ENCODE measurements around the gene MGST1. TPM values are rescaled to one million over a fixed set of nuclear protein-coding genes. Genes with fewer than 3 reads are reported as not detected.

MGST1 gene, protein sequence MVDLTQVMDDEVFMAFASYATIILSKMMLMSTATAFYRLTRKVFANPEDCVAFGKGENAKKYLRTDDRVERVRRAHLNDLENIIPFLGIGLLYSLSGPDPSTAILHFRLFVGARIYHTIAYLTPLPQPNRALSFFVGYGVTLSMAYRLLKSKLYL
- total RNA-seq, result 1 to 10 TPM in 1 of 2 donors, not detected in 1; 1.0 TPM
- total RNA-seq, result 0 reads per million in 2 donors

DNA sequence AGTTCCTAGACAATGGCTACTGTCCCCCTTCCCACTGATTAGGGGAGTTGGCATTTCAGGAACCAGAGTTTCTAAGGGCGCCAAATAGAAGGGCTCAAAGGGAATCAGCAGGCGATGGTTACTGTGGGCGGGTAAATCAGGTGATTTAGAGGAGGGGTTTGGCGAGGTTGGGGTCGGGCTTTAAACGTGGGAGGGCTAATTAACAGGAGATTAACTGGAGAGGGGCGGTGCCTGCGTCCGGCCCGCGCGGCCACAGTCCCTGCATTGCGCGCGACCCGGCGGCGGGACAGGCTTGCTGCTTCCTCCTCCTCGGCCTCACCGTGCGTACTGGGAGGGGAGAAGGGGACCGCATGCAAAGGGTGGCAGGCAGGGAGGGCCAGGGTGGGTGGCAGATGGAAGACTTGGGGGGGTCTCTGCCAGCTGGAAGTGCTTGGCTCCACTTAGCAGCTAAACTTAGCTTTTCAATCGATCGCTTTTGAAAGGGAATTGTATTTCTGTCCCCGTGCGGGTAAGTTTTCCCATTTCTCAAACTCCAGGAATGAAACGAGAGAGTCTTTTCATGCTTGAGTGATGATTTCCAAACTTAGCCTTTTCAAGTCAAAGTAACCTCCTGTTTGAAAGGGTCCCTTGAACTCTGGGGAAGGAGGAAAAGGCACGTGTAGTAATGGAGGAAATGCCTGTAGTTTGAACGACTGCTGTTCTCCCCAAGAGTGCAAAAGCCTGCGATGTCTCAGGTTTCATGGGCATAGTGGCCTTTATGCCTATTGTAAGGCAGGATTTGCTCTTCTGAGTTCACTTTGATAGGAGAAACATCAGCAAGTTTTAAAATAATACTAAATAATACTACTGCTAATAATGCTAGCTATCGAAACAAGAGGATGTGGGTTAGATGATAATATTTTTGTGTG, at the start of gene MGST1:
TSS of gene MGST1 (plus strand) at position 255 of the 908 bp plus-strand sequence. CDS start 6,608 bp downstream, outside the sequence.
- ATAC-seq (no peak), DNase-seq (no peak)

DNA sequence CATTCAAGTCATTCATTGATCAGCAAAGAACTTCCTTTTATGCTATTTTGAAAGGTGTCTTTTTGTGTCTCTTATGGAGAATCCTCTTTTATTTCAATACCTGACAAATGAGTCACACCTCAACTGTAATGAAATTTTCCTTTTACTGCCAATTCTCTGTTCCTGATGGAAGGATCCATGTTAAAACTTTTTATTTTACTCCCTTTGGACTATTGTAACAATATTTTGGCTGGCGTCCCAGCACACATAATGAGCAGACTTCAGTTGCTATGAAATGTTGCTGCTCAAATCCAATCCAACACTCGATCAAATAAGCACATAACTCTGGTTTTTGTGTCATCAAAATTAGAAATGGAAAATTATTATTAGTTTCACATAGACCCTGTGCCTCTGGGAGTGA, 48.0 kb upstream of the MGST1 start:
- Mint-ChIP-seq H3K4me3 (no peak overlapping the region), H3K4me1 (no peaks in the 10 kb centered on the region), H3K27ac (no peak overlapping the region), H3K27me3 (no peaks in the 10 kb centered on the region), H3K36me3 (ENCODE audit: low read depth) (no peaks in the 10 kb centered on the region)
- no peak for ATAC-seq
- no peak for DNase-seq
- H3K9me3 ChIP-seq (ENCODE audit: control insufficient read depth, low read length, poor library complexity, severe bottlenecking), result no peaks in the 10 kb centered on the region

More for the DNA sequence above, at the start of gene MGST1:
- H3K9me3 ChIP-seq (ENCODE audit: control insufficient read depth, low read length, poor library complexity, severe bottlenecking), result no peaks in the 10 kb centered on the region
- H3K27ac Mint-ChIP-seq, result no peak within 1 kb of the TSS
- peaks cover 12% of the 10 kb centered on the region for H3K27me3 Mint-ChIP-seq
- no peaks in the 10 kb centered on the region for H3K4me1 Mint-ChIP-seq
- no peaks in the 10 kb centered on the region for H3K36me3 Mint-ChIP-seq (ENCODE audit: low read depth)
- H3K4me3 Mint-ChIP-seq, result no peak within 1 kb of the TSS

- Mint-ChIP-seq H3K4me3 (no peak overlapping the region), H3K4me1 (no peaks in the 10 kb centered on the region), H3K36me3 (ENCODE audit: low read depth) (no peaks in the 10 kb centered on the region), H3K27me3 (no peaks in the 10 kb centered on the region), H3K27ac (no peak overlapping the region)
- no peaks in the 10 kb centered on the region for H3K9me3 ChIP-seq (ENCODE audit: control insufficient read depth, low read length, poor library complexity, severe bottlenecking)
- DNase-seq, result no peak
- no peak for ATAC-seq
Observed at GRCh38 chr12:16300122-16300521, 47.3 kb upstream of the MGST1 start.

GRCh38 chr12:16300736-16301135, 46.7 kb upstream of the MGST1 start:
- Mint-ChIP-seq H3K27me3 (no peaks in the 10 kb centered on the region), H3K4me3 (no peak overlapping the region), H3K4me1 (no peaks in the 10 kb centered on the region), H3K27ac (no peak overlapping the region), H3K36me3 (ENCODE audit: low read depth) (no peaks in the 10 kb centered on the region)
- no peaks in the 10 kb centered on the region for H3K9me3 ChIP-seq (ENCODE audit: control insufficient read depth, low read length, poor library complexity, severe bottlenecking)
- ATAC-seq (no peak), DNase-seq (no peak)

GRCh38 chr12:16303939-16304338, 43.5 kb upstream of the MGST1 start:
- Mint-ChIP-seq H3K36me3 (ENCODE audit: low read depth) (no peaks in the 10 kb centered on the region), H3K27me3 (no peaks in the 10 kb centered on the region), H3K4me1 (no peaks in the 10 kb centered on the region), H3K27ac (no peak overlapping the region), H3K4me3 (no peak overlapping the region)
- no peak for DNase-seq
- ATAC-seq, result no peak
- no peaks in the 10 kb centered on the region for H3K9me3 ChIP-seq (ENCODE audit: control insufficient read depth, low read length, poor library complexity, severe bottlenecking)

DNA sequence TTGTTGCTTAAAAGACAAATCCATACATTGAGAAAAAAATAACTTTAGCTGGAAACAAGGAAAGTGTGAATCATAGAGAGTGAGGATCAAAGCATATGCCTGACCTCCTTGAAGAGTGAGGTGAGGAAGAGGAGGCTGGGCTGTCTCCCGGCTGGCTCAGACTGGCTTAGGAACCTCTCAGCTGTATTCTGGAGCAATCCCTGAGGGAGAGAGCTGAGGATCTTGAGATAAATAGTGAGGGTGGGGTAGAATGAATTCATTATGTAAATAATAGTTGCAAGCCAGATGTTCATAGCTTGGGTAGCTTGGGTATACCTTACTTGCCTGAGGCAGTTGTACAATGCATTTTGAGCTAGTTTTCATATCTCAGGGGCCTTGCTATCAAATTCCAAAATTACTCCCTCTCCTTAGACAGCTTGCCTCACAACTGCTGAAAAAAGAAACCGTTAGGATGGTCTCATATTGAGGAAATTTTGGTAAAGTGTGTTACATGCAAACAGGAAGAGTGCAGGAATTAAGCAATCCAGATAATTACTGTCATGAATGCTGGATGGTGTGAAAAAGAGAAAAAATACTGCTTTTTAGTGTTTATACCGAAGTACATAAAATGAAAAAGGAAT, 39.5 kb upstream of the MGST1 start:
- Mint-ChIP-seq H3K4me1 (no peaks in the 10 kb centered on the region), H3K27me3 (no peaks in the 10 kb centered on the region), H3K27ac (no peak overlapping the region), H3K4me3 (no peak overlapping the region), H3K36me3 (ENCODE audit: low read depth) (no peaks in the 10 kb centered on the region)
- no peak for ATAC-seq
- no peaks in the 10 kb centered on the region for H3K9me3 ChIP-seq (ENCODE audit: control insufficient read depth, low read length, poor library complexity, severe bottlenecking)
- no peak for DNase-seq

GRCh38 chr12:16310934-16311333, 36.5 kb upstream of the MGST1 start:
- DNase-seq (no peak), ATAC-seq (no peak)
- no peaks in the 10 kb centered on the region for H3K27me3 Mint-ChIP-seq
- H3K36me3 Mint-ChIP-seq (ENCODE audit: low read depth), result no peaks in the 10 kb centered on the region
- H3K9me3 ChIP-seq (ENCODE audit: control insufficient read depth, low read length, poor library complexity, severe bottlenecking), result no peaks in the 10 kb centered on the region
- no peak overlapping the region for H3K4me3 Mint-ChIP-seq
- H3K4me1 Mint-ChIP-seq, result no peaks in the 10 kb centered on the region
- no peak overlapping the region for H3K27ac Mint-ChIP-seq

DNA sequence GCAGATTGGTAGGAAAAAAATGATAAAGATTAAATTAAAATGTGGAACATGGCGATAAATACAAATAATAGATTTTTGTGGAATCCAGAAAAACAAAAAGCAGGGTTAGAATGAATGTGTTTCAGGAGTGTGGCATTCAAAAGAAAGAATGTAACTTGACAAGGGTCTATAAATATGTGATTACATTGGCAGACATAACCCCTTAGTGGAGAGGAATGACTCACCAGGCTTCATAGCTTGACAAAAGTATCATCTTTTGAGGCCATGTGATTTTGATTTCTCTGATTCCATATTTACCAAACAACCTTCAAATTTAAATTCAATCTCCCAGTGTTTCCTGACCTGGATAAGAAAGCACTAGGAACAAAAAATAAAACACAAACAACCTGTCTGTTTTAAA, 24.4 kb upstream of the MGST1 start:
- Mint-ChIP-seq H3K4me1 (no peaks in the 10 kb centered on the region), H3K27me3 (no peaks in the 10 kb centered on the region), H3K36me3 (ENCODE audit: low read depth) (no peaks in the 10 kb centered on the region), H3K27ac (no peak overlapping the region), H3K4me3 (no peak overlapping the region)
- DNase-seq, result no peak
- no peak for ATAC-seq
- H3K9me3 ChIP-seq (ENCODE audit: control insufficient read depth, low read length, poor library complexity, severe bottlenecking), result peaks cover 4% of the 10 kb centered on the region

DNA sequence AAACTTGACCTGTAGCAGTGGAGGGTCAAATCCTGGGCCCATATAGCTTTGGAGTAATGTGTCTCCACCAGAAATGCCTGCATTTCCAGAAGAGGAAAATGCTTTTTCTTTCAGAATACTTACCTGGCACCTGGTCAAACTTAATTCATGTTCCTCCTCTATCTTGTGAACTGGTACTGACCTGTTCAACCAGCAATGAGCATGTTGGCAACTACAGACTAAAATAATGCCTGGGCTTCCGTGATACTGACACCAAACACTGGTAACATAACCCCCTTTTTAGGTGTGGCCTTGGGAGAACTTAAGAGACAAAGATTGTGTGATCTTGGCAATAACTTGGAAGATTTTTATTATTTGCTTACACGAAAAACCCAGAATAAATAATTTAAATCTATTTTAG, 23.8 kb upstream of the MGST1 start:
- H3K36me3 Mint-ChIP-seq (ENCODE audit: low read depth), result no peaks in the 10 kb centered on the region
- H3K4me3 Mint-ChIP-seq, result no peak overlapping the region
- no peaks in the 10 kb centered on the region for H3K4me1 Mint-ChIP-seq
- peaks cover 4% of the 10 kb centered on the region for H3K9me3 ChIP-seq (ENCODE audit: control insufficient read depth, low read length, poor library complexity, severe bottlenecking)
- DNase-seq (no peak), ATAC-seq (no peak)
- H3K27ac Mint-ChIP-seq, result no peak overlapping the region
- no peaks in the 10 kb centered on the region for H3K27me3 Mint-ChIP-seq

DNA sequence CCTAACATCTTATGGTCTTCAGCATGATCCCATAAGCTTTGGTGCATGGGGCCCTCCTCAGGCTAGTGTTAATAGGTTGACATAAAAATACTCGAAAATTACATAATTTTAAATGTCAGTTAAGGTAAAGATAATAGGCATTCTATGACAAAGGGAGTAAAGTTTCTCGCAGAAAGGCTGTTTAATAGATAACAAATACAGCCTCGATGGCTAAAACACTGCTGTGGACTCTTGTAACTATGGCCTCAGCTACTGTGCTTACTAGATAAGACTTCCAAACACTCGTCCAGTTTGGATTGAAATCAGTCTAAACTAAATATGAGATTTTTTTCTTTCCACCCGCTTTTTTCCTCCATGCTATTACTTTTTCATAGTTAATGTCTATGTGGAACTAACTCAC, 23.2 kb upstream of the MGST1 start:
- no peak for DNase-seq
- no peaks in the 10 kb centered on the region for H3K27me3 Mint-ChIP-seq
- ATAC-seq, result no peak
- H3K36me3 Mint-ChIP-seq (ENCODE audit: low read depth), result no peaks in the 10 kb centered on the region
- no peak overlapping the region for H3K4me3 Mint-ChIP-seq
- no peak overlapping the region for H3K27ac Mint-ChIP-seq
- H3K9me3 ChIP-seq (ENCODE audit: control insufficient read depth, low read length, poor library complexity, severe bottlenecking), result peaks cover 4% of the 10 kb centered on the region
- H3K4me1 Mint-ChIP-seq, result no peaks in the 10 kb centered on the region

- peaks cover 4% of the 10 kb centered on the region for H3K9me3 ChIP-seq (ENCODE audit: control insufficient read depth, low read length, poor library complexity, severe bottlenecking)
- Mint-ChIP-seq H3K27me3 (no peaks in the 10 kb centered on the region), H3K27ac (no peak overlapping the region), H3K36me3 (ENCODE audit: low read depth) (no peaks in the 10 kb centered on the region), H3K4me3 (no peak overlapping the region), H3K4me1 (no peaks in the 10 kb centered on the region)
- ATAC-seq (no peak), DNase-seq (no peak)
Observed at GRCh38 chr12:16324772-16325171, 22.7 kb upstream of the MGST1 start.

DNA sequence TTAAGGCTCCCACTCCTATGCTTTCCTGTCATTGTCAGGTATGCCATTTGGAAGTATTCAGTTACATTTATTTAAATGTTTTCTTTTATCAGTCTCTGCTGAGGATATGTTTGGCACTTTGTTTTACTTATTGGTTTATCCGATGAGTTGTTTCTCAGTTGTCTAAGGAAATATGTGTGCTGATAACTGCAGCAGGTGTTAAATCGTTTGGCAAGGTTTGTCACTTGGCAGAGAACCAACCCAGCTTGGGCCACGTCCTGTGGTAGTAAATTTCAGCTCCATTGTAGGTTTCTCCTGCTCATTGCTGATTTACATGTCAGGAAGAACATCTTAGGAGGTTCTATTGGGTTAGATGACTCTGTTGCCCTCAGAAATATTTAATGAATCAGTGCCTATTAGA, 22.0 kb upstream of the MGST1 start:
- no peak for DNase-seq
- no peak for ATAC-seq
- Mint-ChIP-seq H3K27me3 (no peaks in the 10 kb centered on the region), H3K36me3 (ENCODE audit: low read depth) (no peaks in the 10 kb centered on the region), H3K4me3 (no peak overlapping the region), H3K27ac (no peak overlapping the region), H3K4me1 (no peaks in the 10 kb centered on the region)
- H3K9me3 ChIP-seq (ENCODE audit: control insufficient read depth, low read length, poor library complexity, severe bottlenecking), result peaks cover 4% of the 10 kb centered on the region

DNA sequence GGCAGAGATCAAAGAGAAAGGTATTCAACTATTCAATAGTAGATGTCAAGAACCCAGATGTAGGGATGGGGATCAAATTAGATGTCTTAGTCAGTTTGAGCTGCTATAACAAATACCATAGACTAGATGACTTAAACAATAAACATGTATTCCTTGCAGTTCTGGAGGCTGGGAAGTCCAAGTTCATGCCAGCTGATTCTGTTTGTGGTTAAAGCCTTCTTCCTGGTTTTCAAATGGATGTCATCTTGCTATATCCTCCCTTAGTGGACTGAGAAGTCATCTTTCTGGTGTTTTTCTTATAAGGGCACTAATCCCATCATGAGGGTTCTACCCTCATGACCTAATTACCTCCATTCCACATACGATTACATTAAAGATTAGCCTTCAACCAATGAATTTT, 19.5 kb upstream of the MGST1 start:
- DNase-seq (no peak), ATAC-seq (no peak)
- Mint-ChIP-seq H3K27me3 (no peaks in the 10 kb centered on the region), H3K27ac (no peak overlapping the region), H3K4me1 (no peaks in the 10 kb centered on the region), H3K4me3 (no peak overlapping the region), H3K36me3 (ENCODE audit: low read depth) (no peaks in the 10 kb centered on the region)
- peaks cover 2% of the 10 kb centered on the region for H3K9me3 ChIP-seq (ENCODE audit: control insufficient read depth, low read length, poor library complexity, severe bottlenecking)
